IMR-90 (cell line): ENCODE data around the gene LEF1. TPM values are rescaled to one million over a fixed set of nuclear protein-coding genes. Genes with fewer than 3 reads are reported as not detected.

Experiments used
- ATAC-seq: fragments of 200-7000 bp; cut with Tn5 transposase; 2 replicates; pipeline ENCODE4 v1.9.1; 2020; ENCODE audit warnings: low read depth, mild to moderate bottlenecking, moderate library complexity
- BruUV-seq: library from RNA; stranded (reverse); fragments of 400-500 nt; replicated peaks from 2 replicates; lab custom pipeline; 2021; lab: Mats Ljungman, UMichigan
- CTCF ChIA-PET: fragments of 300-600 bp; formaldehyde crosslinking; extraction: SDS; loops from one replicate; lab custom pipeline; 2021; ENCODE audit warnings: antibody characterized with exemption; lab: Yijun Ruan, JAX
- POLR2A ChIA-PET: fragments of 300-600 bp; sonication (Branson Sonifier 250); formaldehyde crosslinking; loops from one replicate; lab custom pipeline; 2022; ENCODE audit warnings: antibody characterized with exemption; ENCODE audit not compliant: unreplicated experiment; lab: Charles Lee
- DNase-seq: peaks from one replicate; pipeline ENCODE4 v3.0.0; 2013
- H2AFZ ChIP-seq: replicated peaks from 2 replicates; pipeline ENCODE3; 2013; ENCODE audit warnings: low read length, mild to moderate bottlenecking; ENCODE audit not compliant: poor library complexity
- H2AK5ac ChIP-seq: 2 replicates; pipeline ENCODE4 v1.6.1; 2013; ENCODE audit warnings: low read depth, low read length, inconsistent platforms
- H2AK9ac ChIP-seq: replicated peaks from 2 replicates; pipeline ENCODE3; 2013; ENCODE audit warnings: mild to moderate bottlenecking, low read depth, low read length, moderate library complexity; ENCODE audit not compliant: poor library complexity
- H2BK120ac ChIP-seq: 2 replicates; pipeline ENCODE4 v1.6.1; 2013; ENCODE audit warnings: low read depth, low read length, inconsistent platforms
- H2BK15ac ChIP-seq: 3 replicates; pipeline ENCODE4 v1.6.1; 2013; ENCODE audit warnings: low read depth, low read length, inconsistent platforms
- H2BK20ac ChIP-seq: 2 replicates; pipeline ENCODE4 v1.6.1; 2013; ENCODE audit warnings: low read depth, mild to moderate bottlenecking, inconsistent platforms, low read length, moderate library complexity
- H2BK5ac ChIP-seq: 2 replicates; pipeline ENCODE4 v1.6.1; 2013; ENCODE audit warnings: mild to moderate bottlenecking, low read depth, low read length, inconsistent platforms; ENCODE audit not compliant: poor library complexity, severe bottlenecking
- H3K14ac ChIP-seq: replicated peaks from 2 replicates; pipeline ENCODE4 v1.6.1; 2013; ENCODE audit warnings: low read depth, low read length, inconsistent platforms
- H3K18ac ChIP-seq: 2 replicates; pipeline ENCODE4 v1.6.1; 2013; ENCODE audit warnings: low read depth, low read length, control low read depth
- H3K23ac ChIP-seq: 2 replicates; pipeline ENCODE4 v1.6.1; 2013; ENCODE audit warnings: low read depth, low read length, inconsistent platforms
- H3K27ac ChIP-seq: 2 replicates; pipeline ENCODE4 v1.5.1; 2013; ENCODE audit warnings: mild to moderate bottlenecking, control low read depth, low read length; ENCODE audit not compliant: insufficient read depth
- H3K27me3 ChIP-seq: 2 replicates; pipeline ENCODE4 v1.6.1; 2013; ENCODE audit warnings: low read length; ENCODE audit not compliant: control insufficient read depth, insufficient read depth
- H3K36me3 ChIP-seq: 2 replicates; pipeline ENCODE4 v1.6.1; 2013; ENCODE audit warnings: low read length, mixed read lengths; ENCODE audit not compliant: control insufficient read depth, insufficient read depth
- H3K4ac ChIP-seq: 2 replicates; pipeline ENCODE4 v1.6.1; 2013; ENCODE audit warnings: low read depth, low read length, inconsistent platforms
- H3K4me1 ChIP-seq: 2 replicates; pipeline ENCODE4 v1.6.1; 2013; ENCODE audit warnings: low read length, mixed read lengths; ENCODE audit not compliant: control insufficient read depth, insufficient read depth
- H3K4me2 ChIP-seq: 2 replicates; pipeline ENCODE4 v1.6.1; 2013; ENCODE audit warnings: low read depth, mild to moderate bottlenecking, control low read depth, low read length, moderate library complexity
- H3K4me3 ChIP-seq: 2 replicates; pipeline ENCODE4 v1.5.1; 2013; ENCODE audit warnings: low read depth, mild to moderate bottlenecking, control low read depth, low read length, moderate library complexity; ENCODE audit not compliant: insufficient read depth
- H3K56ac ChIP-seq: 2 replicates; pipeline ENCODE4 v1.6.1; 2013; ENCODE audit warnings: low read length, inconsistent platforms; ENCODE audit not compliant: insufficient read depth; ENCODE audit errors: extremely low read depth
- H3K79me1 ChIP-seq, 2 experiments: 2 replicates each; pipeline ENCODE4 v1.6.1; 2013; ENCODE audit warnings: low read length in 2 of 2, inconsistent platforms in 1 of 2, low read depth in 1 of 2
- H3K9ac ChIP-seq: 2 replicates; pipeline ENCODE4 v1.6.1; 2013; ENCODE audit warnings: low read depth, low read length, control low read depth
- H3K9me1 ChIP-seq: 2 replicates; pipeline ENCODE4 v1.6.1; 2013; ENCODE audit warnings: low read length, inconsistent platforms; ENCODE audit not compliant: insufficient read depth
- H3K9me3 ChIP-seq: 2 replicates; pipeline ENCODE4 v1.6.1; 2013; ENCODE audit warnings: low read length; ENCODE audit not compliant: control insufficient read depth, insufficient read depth
- H4K20me1 ChIP-seq: 2 replicates; pipeline ENCODE4 v1.6.1; 2013; ENCODE audit warnings: low read length, inconsistent platforms; ENCODE audit not compliant: insufficient read depth
- H4K5ac ChIP-seq: 2 replicates; pipeline ENCODE4 v1.6.1; 2013; ENCODE audit warnings: mild to moderate bottlenecking, low read depth, low read length, control low read depth
- H4K8ac ChIP-seq, 2 experiments: 2 replicates each; pipeline ENCODE4 v1.6.1; 2013; ENCODE audit warnings: low read depth in 2 of 2, low read length in 2 of 2, control low read depth in 1 of 2, inconsistent platforms in 1 of 2
- H4K91ac ChIP-seq: 2 replicates; pipeline ENCODE4 v1.6.1; 2013; ENCODE audit warnings: low read depth, low read length, inconsistent platforms; ENCODE audit not compliant: insufficient read depth
- BHLHE40 ChIP-seq: fragments of 150-350 bp; IDR thresholded peaks from 2 replicates; pipeline ENCODE4 v1.6.1; 2016; ENCODE audit warnings: mild to moderate bottlenecking, low read depth, low read length
- CEBPB ChIP-seq: IDR thresholded peaks from 2 replicates; pipeline ENCODE4 v1.6.1; 2012; ENCODE audit warnings: low read depth, low read length, improper control_type of control experiment
- CHD1 ChIP-seq: IDR thresholded peaks from 2 replicates; pipeline ENCODE4 v1.6.1; 2012; ENCODE audit warnings: low read depth, low read length, improper control_type of control experiment
- FOS ChIP-seq: fragments of 150-350 bp; IDR thresholded peaks from 2 replicates; pipeline ENCODE4 v1.6.1; 2016; ENCODE audit warnings: low read depth, low read length
- MAFK ChIP-seq: IDR thresholded peaks from 2 replicates; pipeline ENCODE4 v1.6.1; 2012; ENCODE audit warnings: low read depth, low read length, improper control_type of control experiment
- MAZ ChIP-seq: IDR thresholded peaks from 2 replicates; pipeline ENCODE4 v1.6.1; 2012; ENCODE audit warnings: low read depth, mild to moderate bottlenecking, low read length, improper control_type of control experiment, moderate library complexity, borderline replicate concordance
- NFE2L2 ChIP-seq: fragments of 150-350 bp; IDR thresholded peaks from 2 replicates; pipeline ENCODE4 v1.6.1; 2016; ENCODE audit warnings: low read depth, mild to moderate bottlenecking, low read length
- POLR2A ChIP-seq: IDR thresholded peaks from 2 replicates; pipeline ENCODE4 v1.6.1; 2012; ENCODE audit warnings: mild to moderate bottlenecking, low read depth, low read length
- RAD21 ChIP-seq: IDR thresholded peaks from 2 replicates; pipeline ENCODE4 v1.6.1; 2012; ENCODE audit warnings: low read length, improper control_type of control experiment
- RFX5 ChIP-seq: IDR thresholded peaks from 2 replicates; pipeline ENCODE4 v1.8.0; 2012; ENCODE audit warnings: low read depth, mild to moderate bottlenecking, low read length, moderate library complexity
- WGBS, 2 experiments: methylation state at CpG; one replicate each; pipeline versions ENCODE4 v1.1.5 to v1.1.7; 2013; ENCODE audit warnings: missing lambda C conversion rate in 2 of 2; ENCODE audit not compliant: insufficient read length in 1 of 2; ENCODE audit errors: extremely low coverage in 2 of 2; 5-methylcytosine and 5-hydroxymethylcytosine counted together
- dilution Hi-C: fragments of 300-500 bp; cut with HindIII; formaldehyde crosslinking; loops from one replicate; pipeline ENCODE4 v1.14.3; 2018; ENCODE audit warnings: low sequenced_read_pairs; ENCODE audit not compliant: unreplicated experiment
- in situ Hi-C: fragments of 300-500 bp; cut with MboI; formaldehyde crosslinking; loops from 3 replicates; pipeline ENCODE4 v1.14.3; 2019; ENCODE audit warnings: low sequenced_read_pairs, inconsistent platforms, mixed read lengths
- intact Hi-C: fragments of 100-400 bp; cut with micrococcal nuclease; formaldehyde crosslinking; loops from 2 replicates; pipeline ENCODE4 v1.10.0; 2022
- polyA plus RNA-seq, 3 experiments: library from polyadenylated mRNA; depleted of rRNA; stranded (reverse); fragments of >200 nt; gene quantifications; 2 replicates each; pipeline ENCODE4 v1.2.3, GENCODE V29; 2012; ENCODE audit warnings: low replicate concordance in 1 of 3
- total RNA-seq: library from RNA; depleted of rRNA; stranded (reverse); fragments of >200 nt; gene quantifications from 2 replicates; pipeline ENCODE4 v1.2.3, GENCODE V29; 2012
- TF ChIP-seq, protein P1 (sequence below): fragments of 150-350 bp; IDR thresholded peaks from 2 replicates; pipeline ENCODE4 v1.6.1; 2017; ENCODE audit warnings: mild to moderate bottlenecking, antibody characterized with exemption, low read length, low read depth
- TF ChIP-seq, protein P2 (sequence below): conservative IDR thresholded peaks from 2 replicates; pipeline ENCODE4 v1.5.1; 2012; ENCODE audit warnings: mild to moderate bottlenecking, low read depth, low read length, improper control_type of control experiment
- TF ChIP-seq, protein P3 (sequence below): fragments of 150-350 bp; IDR thresholded peaks from 2 replicates; pipeline ENCODE4 v1.6.1; 2016; ENCODE audit warnings: low read depth, mild to moderate bottlenecking, low read length, moderate library complexity, borderline replicate concordance

The LEF1 gene
- total and polyA plus RNA-seq, 2 of the 4 experiments (the other 2 are of a cell fraction) = 1.7 to 1.8 TPM

DNA sequence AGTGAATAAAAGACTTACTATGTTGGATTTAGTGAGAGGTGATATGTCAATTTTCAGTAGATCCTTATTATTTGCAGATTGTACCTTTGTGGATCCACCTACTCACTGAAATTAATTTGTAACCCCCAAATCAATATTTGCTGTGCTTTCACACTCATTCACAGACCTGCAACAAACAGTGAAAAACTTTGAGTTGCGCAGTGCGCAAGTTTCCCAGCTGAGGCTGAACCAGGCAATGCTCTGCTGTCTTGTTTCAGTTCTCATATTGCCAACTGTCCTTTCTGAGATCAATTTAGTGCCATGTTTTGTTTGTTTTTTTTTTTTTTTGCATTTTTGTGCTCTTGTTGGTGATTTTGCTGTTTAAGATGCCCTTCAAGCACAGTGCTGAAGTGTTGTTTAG lies 40.8 kb upstream of the LEF1 start:
- 100% methylated on average over 2 of the region's 2 CpGs; no CpG with 5 or more reads in 1 of the 2 experiments for WGBS, 2 experiments
- no peak overlapping the region for H2BK5ac ChIP-seq
- H3K56ac ChIP-seq = no peak overlapping the region
- ChIA-PET CTCF (no interaction called here), POLR2A (no interaction called here)
- dilution Hi-C loops (no loop called here), intact Hi-C loops (no loop called here), in situ Hi-C loops (no loop called here)
- H3K4me1 ChIP-seq = no peaks in the 10 kb centered on the region
- H3K27ac ChIP-seq = no peak overlapping the region
- no peak overlapping the region for H3K4ac ChIP-seq
- no peaks in the 10 kb centered on the region for H3K36me3 ChIP-seq
- H2BK120ac ChIP-seq = no peak overlapping the region
- H2BK15ac ChIP-seq = no peak overlapping the region
- TF ChIP-seq RFX5 (no peak), BHLHE40 (no peak), RAD21 (no peak), MAFK (no peak), POLR2A (no peak), CHD1 (no peak), FOS (no peak), CEBPB (no peak), NFE2L2 (no peak), MAZ (no peak)
- TF ChIP-seq, protein P1, sequence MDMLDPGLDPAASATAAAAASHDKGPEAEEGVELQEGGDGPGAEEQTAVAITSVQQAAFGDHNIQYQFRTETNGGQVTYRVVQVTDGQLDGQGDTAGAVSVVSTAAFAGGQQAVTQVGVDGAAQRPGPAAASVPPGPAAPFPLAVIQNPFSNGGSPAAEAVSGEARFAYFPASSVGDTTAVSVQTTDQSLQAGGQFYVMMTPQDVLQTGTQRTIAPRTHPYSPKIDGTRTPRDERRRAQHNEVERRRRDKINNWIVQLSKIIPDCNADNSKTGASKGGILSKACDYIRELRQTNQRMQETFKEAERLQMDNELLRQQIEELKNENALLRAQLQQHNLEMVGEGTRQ = no peak
- TF ChIP-seq, protein P2, sequence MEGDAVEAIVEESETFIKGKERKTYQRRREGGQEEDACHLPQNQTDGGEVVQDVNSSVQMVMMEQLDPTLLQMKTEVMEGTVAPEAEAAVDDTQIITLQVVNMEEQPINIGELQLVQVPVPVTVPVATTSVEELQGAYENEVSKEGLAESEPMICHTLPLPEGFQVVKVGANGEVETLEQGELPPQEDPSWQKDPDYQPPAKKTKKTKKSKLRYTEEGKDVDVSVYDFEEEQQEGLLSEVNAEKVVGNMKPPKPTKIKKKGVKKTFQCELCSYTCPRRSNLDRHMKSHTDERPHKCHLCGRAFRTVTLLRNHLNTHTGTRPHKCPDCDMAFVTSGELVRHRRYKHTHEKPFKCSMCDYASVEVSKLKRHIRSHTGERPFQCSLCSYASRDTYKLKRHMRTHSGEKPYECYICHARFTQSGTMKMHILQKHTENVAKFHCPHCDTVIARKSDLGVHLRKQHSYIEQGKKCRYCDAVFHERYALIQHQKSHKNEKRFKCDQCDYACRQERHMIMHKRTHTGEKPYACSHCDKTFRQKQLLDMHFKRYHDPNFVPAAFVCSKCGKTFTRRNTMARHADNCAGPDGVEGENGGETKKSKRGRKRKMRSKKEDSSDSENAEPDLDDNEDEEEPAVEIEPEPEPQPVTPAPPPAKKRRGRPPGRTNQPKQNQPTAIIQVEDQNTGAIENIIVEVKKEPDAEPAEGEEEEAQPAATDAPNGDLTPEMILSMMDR = no peak
- TF ChIP-seq, protein P3, sequence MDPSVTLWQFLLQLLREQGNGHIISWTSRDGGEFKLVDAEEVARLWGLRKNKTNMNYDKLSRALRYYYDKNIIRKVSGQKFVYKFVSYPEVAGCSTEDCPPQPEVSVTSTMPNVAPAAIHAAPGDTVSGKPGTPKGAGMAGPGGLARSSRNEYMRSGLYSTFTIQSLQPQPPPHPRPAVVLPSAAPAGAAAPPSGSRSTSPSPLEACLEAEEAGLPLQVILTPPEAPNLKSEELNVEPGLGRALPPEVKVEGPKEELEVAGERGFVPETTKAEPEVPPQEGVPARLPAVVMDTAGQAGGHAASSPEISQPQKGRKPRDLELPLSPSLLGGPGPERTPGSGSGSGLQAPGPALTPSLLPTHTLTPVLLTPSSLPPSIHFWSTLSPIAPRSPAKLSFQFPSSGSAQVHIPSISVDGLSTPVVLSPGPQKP = no peak
- BruUV-seq = no TSS peak
- H2AK5ac ChIP-seq = no peak overlapping the region
- H3K27me3 ChIP-seq = no peaks in the 10 kb centered on the region; the same call in 1 of the 2 replicates
- H3K9me1 ChIP-seq = no peaks in the 10 kb centered on the region; the same call in 1 of the 2 replicates
- H3K9me3 ChIP-seq = no peaks in the 10 kb centered on the region
- no peak overlapping the region for H4K8ac ChIP-seq
- H3K4me2 ChIP-seq = no peak overlapping the region
- ATAC-seq (no peak), DNase-seq (no peak)
- no peak overlapping the region for H4K5ac ChIP-seq
- no peak overlapping the region for H3K9ac ChIP-seq
- H3K18ac ChIP-seq = no peak overlapping the region
- H3K14ac ChIP-seq = no peak overlapping the region
- H3K79me1 ChIP-seq = no peaks in the 10 kb centered on the region
- no peak overlapping the region for H2BK20ac ChIP-seq
- no peak overlapping the region for H4K91ac ChIP-seq
- no peak overlapping the region for H2AFZ ChIP-seq
- no peak overlapping the region for H3K4me3 ChIP-seq
- H2AK9ac ChIP-seq = no peak overlapping the region
- no peaks in the 10 kb centered on the region for H4K20me1 ChIP-seq
- no peak overlapping the region for H3K23ac ChIP-seq
